Caco-2 (cell line): Measurements from ENCODE around the gene BBLN. TPM values are rescaled to one million over a fixed set of nuclear protein-coding genes. Genes with fewer than 3 reads are reported as not detected.

Experiments
- BruUV-seq: library from RNA; stranded (reverse); fragments of 400-500 nt; replicated peaks from 2 replicates; lab custom pipeline; 2021; lab: Mats Ljungman, UMichigan
- CTCF ChIA-PET: fragments of 300-600 bp; sonication (Branson Sonifier 250); formaldehyde crosslinking; loops from one replicate; lab custom pipeline; 2022; ENCODE audit warnings: antibody characterized with exemption; lab: Charles Lee
- POLR2A ChIA-PET: fragments of 300-600 bp; sonication (Branson Sonifier 250); formaldehyde crosslinking; loops from one replicate; lab custom pipeline; 2022; ENCODE audit warnings: antibody characterized with exemption; lab: Charles Lee
- DNase-seq, 2 experiments: peaks; one replicate each; pipeline versions ENCODE4 v3.0.0 to v3.0.0-alpha.2; 2020 to 2022
- H3K27me3 ChIP-seq: replicated peaks from 2 replicates; pipeline ENCODE4 v1.6.0; 2011; ENCODE audit warnings: low read length; ENCODE audit not compliant: control insufficient read depth, insufficient read depth
- H3K36me3 ChIP-seq: 2 replicates; pipeline ENCODE4 v1.5.1; 2011; ENCODE audit warnings: low read length; ENCODE audit not compliant: control insufficient read depth, insufficient read depth
- H3K4me1 ChIP-seq: fragments of 250-450 bp; sonication (Bioruptor Pico); 2 replicates; pipeline ENCODE4 v1.5.1; 2020; ENCODE audit warnings: mild to moderate bottlenecking
- H3K4me3 ChIP-seq: 2 replicates; pipeline ENCODE4 v1.5.1; 2011; ENCODE audit warnings: low read depth, mild to moderate bottlenecking, control low read depth, low read length
- H3K9me3 ChIP-seq: fragments of 250-450 bp; sonication (Bioruptor Pico); 2 replicates; pipeline ENCODE4 v1.5.1; 2020; ENCODE audit warnings: mild to moderate bottlenecking, moderate library complexity
- H3K27ac Mint-ChIP-seq: one replicate; pipeline ENCODE4 v1.8.0; 2022; ENCODE audit warnings: mixed read lengths; ENCODE audit not compliant: unreplicated experiment
- H3K27me3 Mint-ChIP-seq: one replicate; pipeline ENCODE4 v1.8.0; 2022; ENCODE audit warnings: mixed read lengths; ENCODE audit not compliant: insufficient read depth, unreplicated experiment
- H3K36me3 Mint-ChIP-seq: one replicate; pipeline ENCODE4 v1.8.0; 2022; ENCODE audit warnings: mild to moderate bottlenecking, mixed read lengths; ENCODE audit not compliant: insufficient read depth, unreplicated experiment
- H3K4me1 Mint-ChIP-seq: one replicate; pipeline ENCODE4 v1.8.0; 2022; ENCODE audit warnings: low read depth, mixed read lengths; ENCODE audit not compliant: unreplicated experiment
- H3K4me3 Mint-ChIP-seq: one replicate; pipeline ENCODE4 v1.8.0; 2022; ENCODE audit warnings: mild to moderate bottlenecking, moderate library complexity, mixed read lengths; ENCODE audit not compliant: unreplicated experiment
- H3K9me3 Mint-ChIP-seq: one replicate; pipeline ENCODE4 v1.8.0; 2022; ENCODE audit warnings: mixed read lengths; ENCODE audit not compliant: unreplicated experiment
- CTCF ChIP-seq, 2 experiments: fragments of 200-600 bp in 1 of 2; IDR thresholded peaks; 1 replicate in 1 of 2; 2 replicates in 1 of 2; pipeline versions ENCODE4 v1.5.1 to v1.8.0; 2011 to 2022; ENCODE audit warnings: antibody characterized with exemption in 1 of 2, control low read depth in 1 of 2, inconsistent platforms in 1 of 2, low read depth in 1 of 2, low read length in 1 of 2, mild to moderate bottlenecking in 1 of 2, moderate library complexity in 1 of 2; ENCODE audit not compliant: insufficient read depth in 1 of 2, severe bottlenecking in 1 of 2, unreplicated experiment in 1 of 2
- intact Hi-C: fragments of 100-400 bp; cut with micrococcal nuclease; formaldehyde crosslinking; loops from one replicate; pipeline ENCODE4 v1.10.0; 2022; ENCODE audit not compliant: unreplicated experiment
- total RNA-seq: library from RNA; stranded (reverse); gene quantifications from 2 replicates; pipeline ENCODE4 v1.2.3, GENCODE V29; 2022

Gene BBLN
- total RNA-seq, 1 experiment from 2014 or later, result 34.2 TPM

- H3K9me3 ChIP-seq, result no peaks in the 10 kb centered on the region
- ChIA-PET POLR2A (interaction anchor here (0.5 to 1.3 kb wide), 3 partner anchors 25 to 147 kb away, joined by 3 to 5 read pairs (median 4); partner anchors contain the start of genes GOLGA2 and SWI5), CTCF (interaction anchor here (0.7 to 1.9 kb wide), 8 partner anchors 10 to 83 kb away, joined by 3 to 10 read pairs (median 5); partner anchors contain the start of genes BBLN, DNM1, GOLGA2 and SWI5)
- H3K4me1 Mint-ChIP-seq, result peaks cover 8% of the 10 kb centered on the region
- peak overlapping the region; percentile 80 for H3K27ac Mint-ChIP-seq
- no peak for DNase-seq
- H3K4me3 Mint-ChIP-seq, result peak overlapping the region; percentile 89
- H3K27me3 ChIP-seq, result no peaks in the 10 kb centered on the region
- H3K27me3 Mint-ChIP-seq, result no peaks in the 10 kb centered on the region
- H3K9me3 Mint-ChIP-seq, result no peaks in the 10 kb centered on the region
- 0 out of 2 replicates have a peak, but pooled peaks cover 7% of the 10 kb centered on the region for H3K4me1 ChIP-seq
- BruUV-seq, result no TSS peak
- H3K36me3 ChIP-seq, result no peaks in the 10 kb centered on the region; the same call in 1 of the 2 replicates
- no peak overlapping the region; the same call in 1 of the 2 replicates for H3K4me3 ChIP-seq
- intact Hi-C loops, result loop anchor here (1.0 to 10.0 kb wide), 3 partner anchors 10 to 151 kb away; partner anchors contain the start of genes DNM1, PTGES2 and SLC27A4
- H3K36me3 Mint-ChIP-seq, result peaks cover 37% of the 10 kb centered on the region
- no peak for TF ChIP-seq CTCF (IDR thresholded peaks at IDR 0.05; ENCODE audit: insufficient read depth in 1 of 2, low read depth in 1 of 2, low read length in 1 of 2, severe bottlenecking in 1 of 2, unreplicated experiment in 1 of 2)
Measured at GRCh38 chr9:128193469-128194096, 33.5 kb downstream of the BBLN start.

GRCh38 chr9:128201441-128202369 is 41.6 kb downstream of the BBLN start:
- Mint-ChIP-seq H3K4me3 (no peak overlapping the region), H3K27me3 (peaks cover 5% of the 10 kb centered on the region), H3K36me3 (peaks cover 6% of the 10 kb centered on the region), H3K9me3 (no peaks in the 10 kb centered on the region), H3K4me1 (peaks cover 16% of the 10 kb centered on the region), H3K27ac (no peak overlapping the region)
- intact Hi-C loops, result no loop called here
- Histone ChIP-seq H3K4me1 (peaks cover 6% of the 10 kb centered on the region; the same call in 1 of the 2 replicates), H3K9me3 (no peaks in the 10 kb centered on the region), H3K4me3 (no peak overlapping the region), H3K27me3 (no peaks in the 10 kb centered on the region), H3K36me3 (no peaks in the 10 kb centered on the region; the same call in 1 of the 2 replicates)
- no TSS peak for BruUV-seq
- TF ChIP-seq CTCF (IDR thresholded peaks at IDR 0.05; ENCODE audit: insufficient read depth in 1 of 2, low read depth in 1 of 2, low read length in 1 of 2, severe bottlenecking in 1 of 2, unreplicated experiment in 1 of 2), result no peak
- POLR2A ChIA-PET, result no interaction called here
- CTCF ChIA-PET, result no interaction called here
- no peak for DNase-seq

GRCh38 chr9:128202648-128203023 is 42.6 kb downstream of the BBLN start:
- TF ChIP-seq CTCF (IDR thresholded peaks at IDR 0.05; ENCODE audit: insufficient read depth in 1 of 2, low read depth in 1 of 2, low read length in 1 of 2, severe bottlenecking in 1 of 2, unreplicated experiment in 1 of 2), result no peak
- Histone ChIP-seq H3K4me1 (peaks cover 6% of the 10 kb centered on the region; the same call in 1 of the 2 replicates), H3K4me3 (no peak overlapping the region), H3K36me3 (no peaks in the 10 kb centered on the region; the same call in 1 of the 2 replicates), H3K9me3 (no peaks in the 10 kb centered on the region), H3K27me3 (no peaks in the 10 kb centered on the region)
- H3K9me3 Mint-ChIP-seq, result no peaks in the 10 kb centered on the region
- CTCF ChIA-PET, result no interaction called here
- H3K4me3 Mint-ChIP-seq, result peak overlapping the region; percentile 68
- H3K4me1 Mint-ChIP-seq, result peaks cover 16% of the 10 kb centered on the region
- POLR2A ChIA-PET, result no interaction called here
- peaks cover 5% of the 10 kb centered on the region for H3K27me3 Mint-ChIP-seq
- no peak overlapping the region for H3K27ac Mint-ChIP-seq
- DNase-seq, result no peak
- no TSS peak for BruUV-seq
- peaks cover 6% of the 10 kb centered on the region for H3K36me3 Mint-ChIP-seq
- intact Hi-C loops, result loop anchor here (1.0 kb wide), 2 partner anchors 9 to 16 kb away; no protein-coding TSS in a partner anchor
